Nephron progenitor cell (in vitro differentiated cells): ENCODE results near the gene ACVR2B.
A peak's percentile ranks its signal among the peaks of the same experiment; 100 is the strongest.

ENCODE experiments used
- DNase-seq: peaks from one replicate; pipeline ENCODE4 v3.0.0; 2021
- H3K27ac Mint-ChIP-seq: 2 replicates; pipeline ENCODE4 v1.8.0; 2021; ENCODE audit warnings: mild to moderate bottlenecking, moderate library complexity, mixed read lengths
- H3K27me3 Mint-ChIP-seq: 2 replicates; pipeline ENCODE4 v1.8.0; 2021; ENCODE audit warnings: mild to moderate bottlenecking, low read depth, mixed read lengths; ENCODE audit not compliant: poor library complexity
- H3K36me3 Mint-ChIP-seq: 2 replicates; pipeline ENCODE4 v1.8.0; 2021; ENCODE audit warnings: low read depth, mixed read lengths
- H3K4me1 Mint-ChIP-seq: 2 replicates; pipeline ENCODE4 v1.8.0; 2021; ENCODE audit warnings: mixed read lengths
- H3K4me3 Mint-ChIP-seq: 2 replicates; pipeline ENCODE4 v1.8.0; 2021; ENCODE audit warnings: mild to moderate bottlenecking, moderate library complexity, mixed read lengths
- H3K9me3 Mint-ChIP-seq: 2 replicates; pipeline ENCODE4 v1.8.0; 2021; ENCODE audit warnings: mild to moderate bottlenecking, moderate library complexity, mixed read lengths
- CTCF ChIP-seq: fragments of 200-600 bp; sonication (generic); IDR thresholded peaks from 2 replicates; pipeline ENCODE4 v1.5.0; 2021; ENCODE audit warnings: antibody characterized with exemption

Gene ACVR2B

GRCh38 chr3:38534604-38535003, 80.9 kb downstream of the ACVR2B start:
- H3K4me1 Mint-ChIP-seq = peaks cover 12% of the 10 kb centered on the region
- peaks cover 16% of the 10 kb centered on the region for H3K9me3 Mint-ChIP-seq
- H3K4me3 Mint-ChIP-seq = no peak overlapping the region
- peaks cover 35% of the 10 kb centered on the region for H3K36me3 Mint-ChIP-seq
- no peak overlapping the region for H3K27ac Mint-ChIP-seq
- H3K27me3 Mint-ChIP-seq = peaks cover 11% of the 10 kb centered on the region
- TF ChIP-seq CTCF = no peak
- DNase-seq = no peak

GRCh38 chr3:38536671-38537070, 83.0 kb downstream of the ACVR2B start:
- Mint-ChIP-seq H3K9me3 (peaks cover 16% of the 10 kb centered on the region), H3K4me3 (no peak overlapping the region), H3K27me3 (peaks cover 11% of the 10 kb centered on the region), H3K4me1 (peaks cover 17% of the 10 kb centered on the region), H3K36me3 (peaks cover 28% of the 10 kb centered on the region), H3K27ac (no peak overlapping the region)
- no peak for TF ChIP-seq CTCF
- no peak for DNase-seq

- DNase-seq = no peak
- H3K27me3 Mint-ChIP-seq = no peaks in the 10 kb centered on the region
- no peak for TF ChIP-seq CTCF
- peak overlapping the region; percentile 39 for H3K27ac Mint-ChIP-seq
- peaks cover 12% of the 10 kb centered on the region for H3K4me1 Mint-ChIP-seq
- H3K36me3 Mint-ChIP-seq = peaks cover 28% of the 10 kb centered on the region
- H3K4me3 Mint-ChIP-seq = no peak overlapping the region
- H3K9me3 Mint-ChIP-seq = peaks cover 16% of the 10 kb centered on the region
These were observed 85.2 kb downstream of the ACVR2B start for GRCh38 chr3:38538773-38539353.

GRCh38 chr3:38541806-38542205, 88.1 kb downstream of the ACVR2B start:
- peaks cover 7% of the 10 kb centered on the region for H3K36me3 Mint-ChIP-seq
- H3K27ac Mint-ChIP-seq = peak overlapping the region; percentile 49
- H3K4me1 Mint-ChIP-seq = peaks cover 23% of the 10 kb centered on the region
- no peak overlapping the region for H3K4me3 Mint-ChIP-seq
- H3K27me3 Mint-ChIP-seq = peaks cover 9% of the 10 kb centered on the region
- DNase-seq = no peak
- H3K9me3 Mint-ChIP-seq = no peaks in the 10 kb centered on the region
- TF ChIP-seq CTCF = no peak
